PC-3 (cell line): Measurements from ENCODE around the gene PRAMEF6. TPM values are rescaled to one million over a fixed set of nuclear protein-coding genes. Genes with fewer than 3 reads are reported as not detected.
A peak's percentile ranks its signal among the peaks of the same experiment; 100 is the strongest.
"Not testable (repeated sequence)": the region's sequence is repeated elsewhere in the genome, so short reads cannot be mapped to it uniquely, and the experiment has no call there.

ENCODE experiments used
- ATAC-seq: fragments of 200-7000 bp; cut with Tn5 transposase; 2 replicates; pipeline ENCODE4 v1.9.1; 2020; ENCODE audit warnings: mild to moderate bottlenecking, moderate library complexity
- Bru-seq: library from RNA; stranded (reverse); fragments of 400-500 nt; gene quantifications from one replicate; lab custom pipeline; 2021; lab: Mats Ljungman, UMichigan
- BruChase-seq, 2 experiments: library from RNA; stranded (reverse); fragments of 400-500 nt; gene quantifications; one replicate each; lab custom pipeline; 2021; lab: Mats Ljungman, UMichigan
- BruUV-seq: library from RNA; stranded (reverse); fragments of 400-500 nt; replicated peaks from 2 replicates; lab custom pipeline; 2021; lab: Mats Ljungman, UMichigan
- CTCF ChIA-PET: fragments of 300-600 bp; sonication (Branson Sonifier 250); formaldehyde crosslinking; loops from one replicate; lab custom pipeline; 2022; ENCODE audit warnings: antibody characterized with exemption; lab: Charles Lee
- POLR2A ChIA-PET: fragments of 300-600 bp; sonication (Branson Sonifier 250); formaldehyde crosslinking; loops from one replicate; lab custom pipeline; 2022; ENCODE audit warnings: antibody characterized with exemption; ENCODE audit not compliant: unreplicated experiment; lab: Charles Lee
- DNase-seq: peaks from one replicate; pipeline ENCODE4 v3.0.0-alpha.2; 2015
- H2AFZ ChIP-seq: fragments of 300-600 bp; sonication (generic); 2 replicates; pipeline ENCODE4 v1.6.0; 2016; ENCODE audit warnings: antibody characterized with exemption, low read length
- H3F3A ChIP-seq: fragments of 300-600 bp; sonication (generic); one replicate; pipeline ENCODE4 v1.6.0; 2017; ENCODE audit warnings: antibody characterized with exemption, low read length, control low read depth, mild to moderate bottlenecking; ENCODE audit not compliant: unreplicated experiment
- H3K27ac ChIP-seq: fragments of 300-600 bp; sonication (generic); 2 replicates; pipeline ENCODE4 v1.5.1; 2016; ENCODE audit warnings: mild to moderate bottlenecking, low read length
- H3K27me3 ChIP-seq: fragments of 300-600 bp; sonication (generic); 2 replicates; pipeline ENCODE4 v1.6.1; 2016; ENCODE audit warnings: low read length, mixed read lengths
- H3K36me3 ChIP-seq: fragments of 300-600 bp; sonication (generic); 2 replicates; pipeline ENCODE4 v1.6.1; 2016; ENCODE audit warnings: low read depth, mixed run types, low read length, mixed read lengths
- H3K4me1 ChIP-seq: fragments of 300-600 bp; sonication (generic); 2 replicates; pipeline ENCODE4 v1.5.1; 2016; ENCODE audit warnings: low read length; ENCODE audit not compliant: insufficient read depth
- H3K4me2 ChIP-seq: fragments of 300-600 bp; sonication (generic); 2 replicates; pipeline ENCODE4 v1.6.0; 2016; ENCODE audit warnings: low read length
- H3K4me3 ChIP-seq: fragments of 300-600 bp; sonication (generic); 2 replicates; pipeline ENCODE4 v1.5.1; 2016; ENCODE audit warnings: mild to moderate bottlenecking, low read length, mixed read lengths
- H3K79me2 ChIP-seq: fragments of 300-600 bp; sonication (generic); 2 replicates; pipeline ENCODE4 v1.6.1; 2017; ENCODE audit warnings: low read length, mixed read lengths
- H3K9ac ChIP-seq: fragments of 300-600 bp; sonication (generic); 2 replicates; pipeline ENCODE4 v1.6.0; 2016; ENCODE audit warnings: mild to moderate bottlenecking, low read length
- H3K9me2 ChIP-seq: fragments of 300-600 bp; sonication (generic); replicated peaks from 2 replicates; pipeline ENCODE4 v1.6.1; 2016; ENCODE audit warnings: mixed run types, low read length, mixed read lengths
- H3K9me3 ChIP-seq: fragments of 300-600 bp; sonication (generic); 2 replicates; pipeline ENCODE4 v1.6.1; 2016; ENCODE audit warnings: low read length, mixed read lengths
- H4K20me1 ChIP-seq: fragments of 300-600 bp; sonication (generic); 2 replicates; pipeline ENCODE4 v1.6.1; 2016; ENCODE audit warnings: low read length, mixed read lengths
- intact Hi-C: fragments of 100-400 bp; cut with micrococcal nuclease; formaldehyde crosslinking; loops from 2 replicates; pipeline ENCODE4 v1.9.0; 2023
- long read RNA-seq: library from polyadenylated mRNA; unstranded; transcript quantifications from one replicate; pipeline ENCODE4 v2.0.0, GENCODE V29; 2021; ENCODE audit not compliant: unreplicated experiment
- total RNA-seq: library from RNA; depleted of rRNA; stranded (reverse); fragments of >200 nt; gene quantifications from 2 replicates; pipeline ENCODE4 v1.2.3, GENCODE V29; 2014; rRNA removed

PRAMEF6 gene
- not detected in 2 replicates for total RNA-seq
- Bru-seq, nascent RNA, result not detected
- not detected for BruChase-seq, experiment 1, labeled RNA remaining after a 6-hour chase
- not detected for BruChase-seq, experiment 2, labeled RNA remaining after a 2-hour chase
- long read RNA-seq, result 0 reads

DNA sequence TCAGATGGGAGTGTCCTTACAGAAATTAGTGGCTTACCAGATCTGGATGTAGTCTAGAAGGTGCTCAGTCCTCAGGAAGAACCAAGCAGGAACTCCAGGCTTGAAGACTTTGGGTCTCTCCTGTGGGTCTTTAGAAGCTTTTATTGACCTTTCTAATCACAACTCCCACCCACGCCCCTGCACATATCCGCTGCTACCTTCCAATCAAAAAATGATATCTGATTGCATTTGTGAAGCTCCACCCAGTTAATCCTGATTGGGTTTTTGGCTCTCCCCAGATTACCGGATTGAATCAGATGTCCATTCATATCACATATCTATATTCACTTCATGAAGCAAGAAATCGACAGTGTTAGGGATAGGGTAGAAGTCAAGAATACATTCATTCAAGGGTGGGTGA, at the start of gene PRAMEF6:
Gene PRAMEF6 (minus strand): TSS at position 101 of the 400 bp plus-strand sequence. CDS start 5,062 bp downstream, outside the sequence.
- H3K9me3 ChIP-seq, POLR2A ChIA-PET, BruUV-seq, H2AFZ ChIP-seq, H3K27me3 ChIP-seq, H3K27ac ChIP-seq, H3K36me3 ChIP-seq, H3K9ac ChIP-seq, H3K79me2 ChIP-seq, CTCF ChIA-PET, ATAC-seq, H3K9me2 ChIP-seq, H3F3A ChIP-seq, H3K4me3 ChIP-seq, DNase-seq, intact Hi-C loops, H3K4me1 ChIP-seq, H3K4me2 ChIP-seq, H4K20me1 ChIP-seq: not testable (repeated sequence)

DNA sequence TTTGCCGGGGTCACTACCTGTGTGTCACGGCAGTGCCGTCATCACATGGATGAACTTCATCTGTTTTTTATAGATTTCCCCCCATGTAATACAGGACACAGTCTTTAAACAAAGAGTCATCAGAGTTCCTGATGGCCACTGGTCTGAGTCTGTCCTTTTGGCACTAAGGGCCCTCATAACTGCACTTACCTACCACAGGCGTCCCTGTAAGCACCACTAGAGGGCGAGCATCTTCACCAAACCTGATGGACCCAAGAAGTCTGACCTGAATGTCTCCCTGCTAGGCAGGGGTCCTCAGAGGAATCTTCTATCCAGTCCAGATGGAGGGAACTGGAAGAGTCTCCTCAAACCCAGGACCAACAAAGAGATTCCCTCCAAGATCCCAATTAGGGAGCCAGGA, 23.0 kb downstream of the PRAMEF6 start:
- H3K9ac ChIP-seq, H3K9me2 ChIP-seq, intact Hi-C loops, POLR2A ChIA-PET, H3K9me3 ChIP-seq, H3K27me3 ChIP-seq, H3K36me3 ChIP-seq, DNase-seq, H3K4me1 ChIP-seq, CTCF ChIA-PET, H2AFZ ChIP-seq, H3K79me2 ChIP-seq, H3K27ac ChIP-seq, H3K4me3 ChIP-seq, H3F3A ChIP-seq, BruUV-seq, H4K20me1 ChIP-seq, H3K4me2 ChIP-seq: not testable (repeated sequence)
- ATAC-seq, result peak; percentile 59; the same call in 1 of the 2 replicates

DNA sequence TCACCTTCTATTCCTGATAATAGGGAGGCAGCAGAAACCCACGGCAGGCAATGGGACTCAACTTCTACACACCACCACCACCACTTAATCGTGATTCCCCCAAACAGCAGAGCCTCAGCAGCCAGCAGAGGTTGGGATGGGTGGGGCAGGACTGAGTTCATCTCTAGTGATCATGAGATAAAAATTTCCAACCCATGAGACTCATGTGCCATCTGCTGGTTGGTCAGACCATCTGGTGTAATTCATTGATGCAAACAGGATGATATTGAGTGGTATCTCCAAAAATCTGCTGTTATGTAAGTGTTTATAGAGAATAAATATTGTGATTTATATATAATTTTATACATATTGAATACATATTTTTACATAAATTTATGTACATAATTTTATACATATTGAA, 25.6 kb downstream of the PRAMEF6 start:
- CTCF ChIA-PET, H3K36me3 ChIP-seq, H3K4me1 ChIP-seq, H3K9ac ChIP-seq, H3K9me2 ChIP-seq, H4K20me1 ChIP-seq, H3K27ac ChIP-seq, H3K4me2 ChIP-seq, H2AFZ ChIP-seq, intact Hi-C loops, H3K4me3 ChIP-seq, H3F3A ChIP-seq, H3K79me2 ChIP-seq, BruUV-seq, POLR2A ChIA-PET, H3K27me3 ChIP-seq, H3K9me3 ChIP-seq, ATAC-seq: not testable (repeated sequence)
- peak; percentile 2 for DNase-seq

DNA sequence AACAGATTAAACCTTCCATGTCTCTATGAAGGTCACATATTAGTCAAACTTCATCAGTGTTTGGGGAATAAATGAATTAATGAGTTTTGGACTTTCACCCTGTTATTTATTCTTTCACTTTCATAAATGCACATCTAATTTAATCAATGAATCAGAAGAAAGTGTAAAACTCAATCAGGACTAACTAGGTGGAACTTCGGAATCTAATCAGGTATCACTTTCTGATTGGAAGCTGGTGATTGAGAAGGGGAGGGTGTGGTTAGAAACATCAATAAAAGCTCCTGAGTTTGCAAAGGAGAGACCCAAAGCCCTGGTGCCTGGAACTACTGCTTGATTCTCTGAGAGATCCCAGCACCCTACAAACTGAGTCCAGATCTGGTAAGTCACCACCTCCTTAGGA, 31.1 kb downstream of the PRAMEF6 start, which contains the start of gene PRAMEF7:
Gene PRAMEF7 (plus strand): TSS at position 301 of the 400 bp plus-strand sequence. CDS start 1,083 bp downstream, outside the sequence.
- ATAC-seq, H3F3A ChIP-seq, H3K36me3 ChIP-seq, intact Hi-C loops, H4K20me1 ChIP-seq, H3K27me3 ChIP-seq, H3K4me3 ChIP-seq, H3K9me3 ChIP-seq, H3K4me2 ChIP-seq, H3K9me2 ChIP-seq, H2AFZ ChIP-seq, H3K4me1 ChIP-seq, H3K79me2 ChIP-seq, H3K27ac ChIP-seq, POLR2A ChIA-PET, BruUV-seq, H3K9ac ChIP-seq, DNase-seq, CTCF ChIA-PET: not testable (repeated sequence)

DNA sequence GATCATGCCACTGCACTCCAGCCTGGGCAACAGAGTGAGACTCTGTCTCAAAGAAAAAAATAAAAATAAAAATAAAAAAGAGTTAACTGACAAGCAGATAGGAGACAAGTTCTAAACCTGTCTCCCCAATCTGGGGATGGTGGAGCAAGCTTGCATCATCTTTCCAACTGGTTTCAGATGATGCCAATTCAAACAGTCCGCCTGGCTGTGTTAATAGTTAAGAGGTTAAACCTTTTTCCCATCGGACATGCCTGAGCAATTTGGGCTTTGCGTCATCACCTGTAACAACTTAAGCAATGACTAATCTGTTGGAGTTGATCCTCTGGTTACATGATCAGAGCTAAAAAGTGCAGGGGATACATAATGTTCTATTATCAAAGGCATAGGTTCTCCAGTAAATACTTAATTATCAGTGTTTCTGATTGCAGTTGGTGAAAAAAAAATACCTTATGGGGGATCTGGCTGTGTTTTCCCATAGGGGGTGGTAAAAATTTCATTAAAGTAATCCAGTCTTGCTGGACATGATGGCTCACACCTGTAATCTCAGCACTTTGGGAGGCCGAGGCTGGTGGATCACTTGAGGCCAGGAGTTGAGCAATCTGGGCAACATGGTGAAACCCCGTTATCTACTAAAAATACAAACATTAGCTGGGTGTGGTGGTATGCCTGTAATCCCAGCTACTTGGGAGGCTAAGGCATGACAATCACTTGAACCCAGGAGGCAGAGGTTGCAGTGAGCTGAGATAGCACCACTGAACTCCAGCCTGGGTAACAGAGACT, 43.4 kb downstream of the PRAMEF6 start:
- CTCF ChIA-PET, ATAC-seq, H4K20me1 ChIP-seq: not testable (repeated sequence)

DNA sequence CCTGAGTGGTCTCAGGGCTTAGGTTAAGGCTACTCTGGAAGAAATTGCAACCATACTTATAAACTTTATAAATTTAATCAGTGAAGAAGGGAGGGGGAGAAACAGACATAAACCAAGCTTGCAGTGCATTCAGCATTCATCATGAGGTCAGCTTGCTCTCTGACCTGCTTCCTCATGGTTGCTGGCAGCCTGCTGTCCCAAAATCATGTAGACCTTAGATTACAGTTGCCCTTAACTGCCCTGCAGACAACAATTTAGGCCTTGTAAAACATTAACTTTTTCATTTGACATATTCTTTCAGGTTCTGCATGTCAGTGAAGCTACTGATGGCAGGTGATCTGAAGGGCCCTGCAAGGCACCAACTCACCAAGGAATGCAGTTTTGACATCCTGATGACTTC, 48.2 kb downstream of the PRAMEF6 start:
- H3K79me2 ChIP-seq, H2AFZ ChIP-seq, intact Hi-C loops, ATAC-seq, H3K9me2 ChIP-seq, H3K9ac ChIP-seq, DNase-seq, H3K36me3 ChIP-seq, H4K20me1 ChIP-seq, POLR2A ChIA-PET, CTCF ChIA-PET, BruUV-seq, H3K9me3 ChIP-seq, H3K4me2 ChIP-seq, H3F3A ChIP-seq, H3K27me3 ChIP-seq, H3K4me1 ChIP-seq, H3K4me3 ChIP-seq, H3K27ac ChIP-seq: not testable (repeated sequence)

More for the DNA sequence above, 43.4 kb downstream of the PRAMEF6 start:
- H3K9me2 ChIP-seq, intact Hi-C loops, BruUV-seq, POLR2A ChIA-PET, H2AFZ ChIP-seq, H3K4me3 ChIP-seq, H3K9ac ChIP-seq, H3K79me2 ChIP-seq, H3K27ac ChIP-seq, DNase-seq, H3F3A ChIP-seq, H3K27me3 ChIP-seq, H3K4me2 ChIP-seq, H3K36me3 ChIP-seq, H3K4me1 ChIP-seq, H3K9me3 ChIP-seq: not testable (repeated sequence)
